ENCODE measurements around the gene VAV1.

The VAV1 gene

GRCh38 chr19:6739390-6739882 is 33.1 kb upstream of the VAV1 start, which contains the start of gene TRIP10:
Gene TRIP10, plus strand, starts transcription at chr19:6739680. Its CDS starts 82 bp downstream, at chr19:6739762.
- peak; percentile 66 for DNase-seq (ENCODE audit: low read depth)
- H3K4me3 ChIP-seq (ENCODE audit: low read depth, low read length), result peak within 1 kb of the TSS; percentile 51
- TF ChIP-seq MAX (IDR thresholded peaks at IDR 0.05; ENCODE audit: low read depth, low read length) (no peak), MYC (IDR thresholded peaks at IDR 0.05; ENCODE audit: low read depth, low read length) (no peak), POLR2A (IDR thresholded peaks at IDR 0.05; ENCODE audit: extremely low read depth, insufficient read length) (no peak), CTCF (IDR thresholded peaks at IDR 0.05; ENCODE audit: low read depth, low read length) (no peak)

- peak overlapping the region; percentile 51 for H3K4me3 ChIP-seq (ENCODE audit: low read depth, low read length)
- TF ChIP-seq MAX (IDR thresholded peaks at IDR 0.05; ENCODE audit: low read depth, low read length) (0 out of 2 replicates have a peak, but pooled peaks have one; percentile 18), POLR2A (IDR thresholded peaks at IDR 0.05; ENCODE audit: extremely low read depth, insufficient read length) (no peak)
- peak; percentile 37 for DNase-seq (ENCODE audit: low read depth)
Measured at GRCh38 chr19:6739883-6740588, 32.5 kb upstream of the VAV1 start.

- TF ChIP-seq MYC (IDR thresholded peaks at IDR 0.05; ENCODE audit: low read depth, low read length) (no peak), MAX (IDR thresholded peaks at IDR 0.05; ENCODE audit: low read depth, low read length) (no peak), CTCF (IDR thresholded peaks at IDR 0.05; ENCODE audit: low read depth, low read length) (no peak), POLR2A (IDR thresholded peaks at IDR 0.05; ENCODE audit: extremely low read depth, insufficient read length) (no peak)
- DNase-seq (ENCODE audit: low read depth), result peak; percentile 46
- H3K4me3 ChIP-seq (ENCODE audit: low read depth, low read length), result peak overlapping the region; percentile 51
Measured at GRCh38 chr19:6740589-6741343, 31.7 kb upstream of the VAV1 start.

- TF ChIP-seq MYC (IDR thresholded peaks at IDR 0.05; ENCODE audit: low read depth, low read length), result no peak
- no peak for TF ChIP-seq CTCF (IDR thresholded peaks at IDR 0.05; ENCODE audit: low read depth, low read length)
- TF ChIP-seq POLR2A (IDR thresholded peaks at IDR 0.05; ENCODE audit: extremely low read depth, insufficient read length), result no peak
- TF ChIP-seq MAX (IDR thresholded peaks at IDR 0.05; ENCODE audit: low read depth, low read length), result no peak
- H3K4me3 ChIP-seq (ENCODE audit: low read depth, low read length), result no peak overlapping the region
- DNase-seq (ENCODE audit: low read depth), result no peak
Measured at GRCh38 chr19:6743066-6743465, 29.4 kb upstream of the VAV1 start.

GRCh38 chr19:6743714-6744380 is 28.7 kb upstream of the VAV1 start:
- no peak for DNase-seq (ENCODE audit: low read depth)
- TF ChIP-seq POLR2A (IDR thresholded peaks at IDR 0.05; ENCODE audit: extremely low read depth, insufficient read length), result no peak
- TF ChIP-seq MAX (IDR thresholded peaks at IDR 0.05; ENCODE audit: low read depth, low read length), result no peak
- no peak for TF ChIP-seq MYC (IDR thresholded peaks at IDR 0.05; ENCODE audit: low read depth, low read length)
- TF ChIP-seq CTCF (IDR thresholded peaks at IDR 0.05; ENCODE audit: low read depth, low read length), result no peak
- no peak overlapping the region for H3K4me3 ChIP-seq (ENCODE audit: low read depth, low read length)
